ENCODE measurements around the gene SAPCD2.

SAPCD2 gene

GRCh38 chr9:137074657-137075274, 4.4 kb upstream of the SAPCD2 start:
- Histone ChIP-seq H3K4me1 (ENCODE audit: control insufficient read depth, low read length) (peaks cover 36% of the 10 kb centered on the region), H3K27ac (ENCODE audit: low read depth, low read length) (no peak overlapping the region), H4K20me1 (ENCODE audit: control insufficient read depth, insufficient read depth, low read depth, low read length) (0 out of 2 replicates have a peak, but pooled peaks cover 10% of the 10 kb centered on the region)

DNA sequence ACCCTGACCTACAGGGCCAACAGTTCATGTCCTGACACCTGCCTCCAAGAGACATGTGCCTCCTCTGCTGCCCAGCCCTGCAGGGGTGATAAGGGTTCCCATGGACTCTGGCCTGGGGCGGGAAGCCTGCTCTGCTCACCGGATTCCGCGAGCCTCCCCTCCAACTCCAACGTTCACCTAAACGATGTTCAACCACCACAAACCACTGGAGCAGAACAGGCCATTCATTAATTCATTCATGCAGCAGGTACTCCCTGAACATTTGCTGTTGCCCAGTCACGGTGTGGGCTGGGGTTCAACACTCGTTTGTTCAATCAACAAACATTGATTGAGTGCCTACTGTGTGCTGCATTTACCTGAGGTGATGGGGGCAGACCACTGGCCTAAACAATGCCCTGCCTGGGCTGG, 3.6 kb upstream of the SAPCD2 start:
- Histone ChIP-seq H3K27me3 (ENCODE audit: control insufficient read depth, low read length) (no peaks in the 10 kb centered on the region), H3K4me2 (ENCODE audit: low read length) (no peak overlapping the region), H4K20me1 (ENCODE audit: control insufficient read depth, insufficient read depth, low read depth, low read length) (peaks cover 9% of the 10 kb centered on the region; the same call in 1 of the 2 replicates), H3K9me3 (ENCODE audit: control insufficient read depth, insufficient read depth, low read length) (no peaks in the 10 kb centered on the region), H3K9me2 (replicated peaks; ENCODE audit: control insufficient read depth, low read length) (no peaks in the 10 kb centered on the region), H3F3A (ENCODE audit: control insufficient read depth, insufficient read depth) (peaks cover 6% of the 10 kb centered on the region; the same call in 1 of the 2 replicates), H3K4me3 (ENCODE audit: low read length) (no peak overlapping the region), H3K27ac (ENCODE audit: low read depth, low read length) (no peak overlapping the region), H3K79me2 (ENCODE audit: control insufficient read depth, low read length) (peaks cover 19% of the 10 kb centered on the region), H3K36me3 (ENCODE audit: control insufficient read depth, low read length) (peaks cover 9% of the 10 kb centered on the region), H3K4me1 (ENCODE audit: control insufficient read depth, low read length) (peaks cover 40% of the 10 kb centered on the region)
- TF ChIP-seq EZH2phosphoT487 (IDR thresholded peaks at IDR 0.05; ENCODE audit: borderline replicate concordance, low read length) (no peak), CTCF (IDR thresholded peaks at IDR 0.05; ENCODE audit: low read depth, low read length, poor library complexity, severe bottlenecking) (no peak)

More at GRCh38 chr9:137074657-137075274, 4.4 kb upstream of the SAPCD2 start:
- H3K9me2 ChIP-seq (replicated peaks; ENCODE audit: control insufficient read depth, low read length): no peaks in the 10 kb centered on the region
- peaks cover 17% of the 10 kb centered on the region for H3K36me3 ChIP-seq (ENCODE audit: control insufficient read depth, low read length)
- H3K9me3 ChIP-seq (ENCODE audit: control insufficient read depth, insufficient read depth, low read length): no peaks in the 10 kb centered on the region
- peaks cover 12% of the 10 kb centered on the region for H3K79me2 ChIP-seq (ENCODE audit: control insufficient read depth, low read length)
- no peak overlapping the region for H3K4me3 ChIP-seq (ENCODE audit: low read length)
- TF ChIP-seq CTCF (IDR thresholded peaks at IDR 0.05; ENCODE audit: low read depth, low read length, poor library complexity, severe bottlenecking): no peak
- peaks cover 6% of the 10 kb centered on the region; the same call in 1 of the 2 replicates for H3F3A ChIP-seq (ENCODE audit: control insufficient read depth, insufficient read depth)
- H3K4me2 ChIP-seq (ENCODE audit: low read length): peak overlapping the region; percentile 48
- H3K27me3 ChIP-seq (ENCODE audit: control insufficient read depth, low read length): no peaks in the 10 kb centered on the region

DNA sequence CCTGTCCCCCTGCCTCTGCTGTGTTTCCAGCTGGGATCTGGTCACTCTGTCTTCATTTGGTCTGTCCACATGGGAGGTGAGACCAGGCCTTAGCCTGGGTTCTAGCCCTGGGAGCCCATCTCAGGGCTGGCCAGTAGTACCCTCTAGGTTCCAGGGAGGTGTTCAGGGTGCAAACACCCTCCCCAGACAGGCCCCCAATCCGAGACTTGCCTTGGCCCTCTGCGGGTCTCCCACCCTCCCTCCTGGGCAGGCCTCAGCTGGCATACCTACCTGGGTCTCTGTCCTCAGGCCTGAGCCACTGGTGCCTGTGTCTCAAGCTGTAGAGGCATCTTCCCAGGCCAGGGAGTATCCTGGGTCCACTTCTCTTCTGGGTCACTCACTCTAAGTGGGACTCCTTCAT, 925 bp upstream of the SAPCD2 start:
- Histone ChIP-seq H3F3A (ENCODE audit: control insufficient read depth, insufficient read depth) (peaks cover 7% of the 10 kb centered on the region; the same call in 1 of the 2 replicates), H3K9me3 (ENCODE audit: control insufficient read depth, insufficient read depth, low read length) (no peaks in the 10 kb centered on the region), H3K27ac (ENCODE audit: low read depth, low read length) (peak overlapping the region; percentile 22; the same call in 1 of the 2 replicates), H3K4me1 (ENCODE audit: control insufficient read depth, low read length) (peaks cover 45% of the 10 kb centered on the region), H3K27me3 (ENCODE audit: control insufficient read depth, low read length) (no peaks in the 10 kb centered on the region), H4K20me1 (ENCODE audit: control insufficient read depth, insufficient read depth, low read depth, low read length) (peaks cover 13% of the 10 kb centered on the region), H3K4me2 (ENCODE audit: low read length) (peak overlapping the region; percentile 79), H3K79me2 (ENCODE audit: control insufficient read depth, low read length) (peaks cover 37% of the 10 kb centered on the region), H3K4me3 (ENCODE audit: low read length) (peak overlapping the region; percentile 95), H3K36me3 (ENCODE audit: control insufficient read depth, low read length) (peaks cover 5% of the 10 kb centered on the region), H3K9me2 (replicated peaks; ENCODE audit: control insufficient read depth, low read length) (no peaks in the 10 kb centered on the region)
- TF ChIP-seq EZH2phosphoT487 (IDR thresholded peaks at IDR 0.05; ENCODE audit: borderline replicate concordance, low read length) (no peak), CTCF (IDR thresholded peaks at IDR 0.05; ENCODE audit: low read depth, low read length, poor library complexity, severe bottlenecking) (no peak)
